Right kidney (tissue), 1 donor: Measurements from ENCODE around the gene HOXB1.
"Not testable (repeated sequence)": the region's sequence is repeated elsewhere in the genome, so short reads cannot be mapped to it uniquely, and the experiment has no call there.

Experiments used
- DNase-seq: peaks from one replicate; pipeline ENCODE4 v3.0.0-alpha.2; 2016

The HOXB1 gene

DNA sequence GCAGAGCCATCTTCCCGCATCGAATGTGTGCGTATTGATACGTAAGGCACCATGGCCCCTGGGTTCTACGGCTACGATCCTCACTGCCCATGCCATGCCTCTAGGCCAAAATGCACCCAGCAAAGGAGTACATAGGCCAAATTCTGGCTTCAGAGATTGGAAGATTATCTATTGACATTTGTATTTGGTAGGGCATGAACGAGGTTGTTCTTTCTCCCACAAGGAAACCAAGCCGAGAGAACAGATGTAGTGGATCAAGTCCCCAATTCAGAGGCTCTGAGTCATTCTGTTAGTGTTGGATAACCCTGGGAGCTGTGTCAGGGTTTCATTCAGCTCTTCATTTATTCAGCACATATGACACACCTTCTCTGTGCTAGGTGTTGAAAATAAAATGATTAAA is 36.5 kb downstream of the HOXB1 start:
- DNase-seq: no peak

DNA sequence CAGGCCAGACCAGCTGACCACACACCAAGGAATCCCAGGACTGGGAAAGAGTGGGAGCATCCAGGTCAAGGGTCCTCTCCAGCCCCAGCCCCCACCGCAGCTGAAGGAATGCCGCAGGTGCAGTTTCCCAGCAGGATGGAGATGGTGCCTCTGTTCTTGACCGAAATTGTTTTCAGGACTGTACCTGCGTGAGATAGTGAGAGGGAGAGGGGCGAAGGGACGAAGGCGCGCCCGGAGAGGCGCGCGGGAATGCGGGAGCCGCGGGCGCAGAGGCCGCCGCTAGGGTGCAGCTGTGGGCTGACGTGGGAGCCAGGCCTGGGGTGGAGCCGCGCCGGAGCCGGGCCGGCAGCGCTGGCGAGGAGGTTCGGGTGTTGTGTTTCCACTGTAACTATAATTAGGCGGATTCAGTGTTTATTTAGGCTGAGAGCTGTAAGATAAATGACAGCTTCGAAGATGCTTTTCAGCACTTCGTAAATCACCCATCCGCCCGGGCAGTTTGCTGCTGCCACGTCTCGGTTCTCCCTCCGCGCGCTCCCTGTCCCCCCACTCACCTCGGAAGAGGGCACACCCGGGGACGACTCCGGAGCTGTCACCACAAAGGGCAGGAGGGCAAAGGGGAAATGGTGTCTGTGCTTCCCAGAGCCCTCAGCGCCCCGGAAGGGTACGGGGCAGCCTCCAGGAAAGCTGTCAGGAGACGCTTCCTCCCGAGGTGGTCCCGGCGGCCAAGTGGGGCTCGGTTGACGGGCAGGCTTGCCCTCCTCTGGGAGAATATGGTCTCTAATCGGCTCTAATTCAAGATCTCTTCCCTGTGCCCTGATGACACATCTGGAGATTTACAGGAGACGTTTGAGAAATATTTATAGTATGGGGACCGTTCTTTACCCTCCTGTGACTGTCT is 38.2 kb downstream of the HOXB1 start:
- DNase-seq: peak; percentile 88

DNA sequence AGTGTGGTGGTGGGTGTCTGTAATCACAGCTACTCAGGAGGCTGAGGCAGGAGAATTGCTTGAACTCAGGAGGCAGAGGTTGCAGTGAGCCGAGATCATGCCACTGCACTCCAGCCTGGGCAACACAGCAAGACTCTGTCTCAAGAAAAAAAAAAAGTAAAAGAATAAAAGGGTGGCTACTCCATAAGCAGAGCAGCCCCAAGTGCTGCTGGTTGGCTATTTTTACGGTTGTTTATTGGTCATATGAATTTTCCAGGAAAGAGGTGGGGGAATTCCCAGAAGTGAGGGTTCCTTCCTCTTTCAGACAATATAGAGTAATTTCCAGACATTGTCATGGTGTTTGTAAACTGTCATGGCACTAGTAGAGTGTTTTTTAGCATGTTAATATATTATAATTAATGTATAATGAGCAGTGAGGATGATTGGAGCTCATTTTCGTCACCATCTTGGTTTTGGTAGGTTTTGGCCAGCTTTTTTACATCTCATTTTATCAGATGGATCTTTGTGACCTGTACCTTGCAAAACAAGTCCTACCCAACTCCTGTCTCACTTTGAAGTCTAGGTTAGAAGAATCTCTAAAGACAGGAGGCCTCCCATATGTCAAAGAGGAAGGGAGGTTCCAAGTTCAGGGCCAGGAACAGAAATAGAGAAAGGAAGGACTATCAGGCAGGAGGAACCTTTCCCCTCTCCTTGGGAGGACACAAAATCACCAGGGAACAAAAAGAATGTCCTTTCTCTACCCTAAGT is 39.1 kb downstream of the HOXB1 start:
- no peak for DNase-seq

DNA sequence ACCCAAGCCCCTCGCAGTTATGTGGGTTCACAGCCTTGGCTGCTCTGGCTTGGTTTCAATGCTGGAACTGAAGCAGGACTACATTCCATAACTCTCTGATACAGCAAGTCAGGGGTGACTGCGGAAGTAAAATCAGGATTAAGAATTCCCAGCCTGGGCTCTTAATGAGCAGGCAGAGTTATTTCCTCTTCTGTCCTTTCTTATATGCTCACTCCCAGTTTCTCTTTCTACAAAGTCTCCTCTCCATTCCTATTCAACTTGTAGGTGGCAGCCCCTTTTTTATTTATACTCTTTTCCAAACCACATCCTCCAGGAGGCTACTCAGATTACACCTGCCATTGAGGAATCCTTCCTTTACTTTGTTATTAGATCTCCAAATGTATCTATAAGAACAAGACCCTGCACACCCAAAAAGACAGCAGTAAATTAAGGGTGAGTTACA is 40.3 kb downstream of the HOXB1 start:
- DNase-seq: peak; percentile 60

DNA sequence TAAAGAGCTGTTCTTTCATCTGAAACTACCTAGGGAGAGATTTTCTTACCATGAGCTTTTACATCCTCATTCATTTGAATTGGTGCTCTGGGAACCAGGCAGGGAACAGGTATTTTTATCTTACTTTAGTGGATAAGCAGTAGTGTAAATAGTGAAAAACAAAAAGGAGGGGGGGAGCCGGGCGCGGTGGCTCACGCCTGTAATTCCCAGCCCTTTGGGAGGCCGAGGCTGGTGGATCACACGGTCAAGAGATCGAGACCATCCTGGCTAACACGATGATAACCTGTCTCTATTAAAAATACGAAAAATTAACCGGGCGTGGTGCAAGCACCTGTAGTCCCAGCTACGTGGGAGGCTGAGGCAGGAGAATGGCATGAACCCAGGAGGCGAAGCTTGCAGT is 41.0 kb downstream of the HOXB1 start:
- DNase-seq: no peak

DNA sequence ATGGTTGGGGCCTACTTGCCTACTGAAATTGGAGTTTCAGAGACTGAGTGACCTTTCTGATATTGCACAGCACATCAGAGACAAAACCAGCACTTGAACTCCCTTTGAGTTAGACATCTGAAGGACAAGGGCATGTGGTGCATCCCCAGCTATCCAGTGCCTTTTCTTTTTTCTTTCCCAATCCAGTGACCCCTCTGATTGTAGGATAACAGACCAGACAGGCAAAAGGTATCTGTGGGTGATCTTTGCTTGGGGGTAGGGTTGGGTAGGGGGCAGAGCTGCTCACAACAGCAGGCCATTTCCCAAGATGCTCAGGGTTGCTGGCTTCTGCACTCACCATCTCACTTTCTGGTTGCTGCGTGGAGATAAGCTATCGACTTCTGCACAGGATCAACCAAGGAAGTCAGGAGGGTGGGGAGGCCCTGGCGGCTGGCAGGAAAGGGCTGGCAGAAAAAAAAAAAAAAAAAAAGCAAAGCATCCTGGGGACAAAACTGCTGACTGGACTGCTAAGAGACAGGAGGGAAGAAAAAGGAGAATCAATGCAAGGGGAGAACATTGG is 42.2 kb downstream of the HOXB1 start:
- DNase-seq: no peak

DNA sequence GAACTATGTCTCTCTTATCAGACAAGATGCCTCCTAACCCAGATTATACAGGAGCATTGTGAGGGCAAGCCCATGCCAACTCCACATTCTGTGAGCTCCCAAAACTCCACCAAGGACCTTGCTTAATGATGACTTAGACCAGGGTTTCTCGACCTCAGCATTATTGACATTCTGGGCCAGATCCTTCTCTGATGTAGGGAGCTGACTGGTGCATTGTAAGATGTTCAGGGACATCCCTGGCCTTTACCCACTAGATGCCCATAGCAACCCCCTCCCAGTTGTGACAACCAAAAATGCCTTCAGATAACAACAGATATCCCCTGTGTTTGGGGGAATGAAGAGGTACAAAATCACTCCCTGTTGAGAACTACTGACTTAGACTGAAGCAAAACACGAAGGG is 43.6 kb downstream of the HOXB1 start:
- DNase-seq: no peak

DNA sequence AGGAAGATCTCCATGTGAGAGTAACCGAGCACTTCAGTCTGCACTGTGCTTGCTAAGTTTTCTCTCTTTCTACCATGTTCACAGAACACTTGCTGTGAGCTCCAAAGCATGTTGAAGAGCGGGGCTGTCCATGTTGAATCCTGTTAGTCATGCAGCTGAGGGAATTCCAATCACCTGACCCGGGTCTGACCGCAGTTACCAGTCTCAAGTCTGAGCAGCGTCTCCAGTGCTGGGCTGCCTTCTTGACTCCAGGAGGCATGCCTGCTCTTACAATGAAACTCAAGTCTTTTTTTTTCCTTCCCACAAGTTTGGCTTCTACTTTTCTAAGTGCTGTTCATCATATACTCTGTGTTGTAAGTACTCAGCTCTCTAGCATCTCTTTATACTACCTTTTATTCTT is 44.3 kb downstream of the HOXB1 start:
- no peak for DNase-seq

DNA sequence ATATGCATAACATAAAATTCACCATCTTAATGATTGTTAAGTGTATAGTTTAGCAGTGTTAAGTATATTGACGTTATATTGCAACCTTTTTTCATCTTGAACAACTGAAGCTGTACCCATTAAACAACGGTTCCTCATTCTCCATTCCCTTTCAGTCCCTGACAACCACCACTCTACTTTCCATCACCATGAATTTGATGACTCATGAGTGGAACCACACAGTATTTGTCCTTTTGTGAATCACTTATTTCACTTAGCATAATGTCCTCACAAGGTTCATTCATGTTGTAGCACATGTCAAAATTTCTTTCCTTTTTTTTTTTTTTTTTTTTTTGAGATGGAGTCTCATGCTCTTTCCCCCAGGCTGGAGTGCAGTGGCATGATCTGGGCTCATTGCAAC is 46.0 kb downstream of the HOXB1 start:
- no peak for DNase-seq

DNA sequence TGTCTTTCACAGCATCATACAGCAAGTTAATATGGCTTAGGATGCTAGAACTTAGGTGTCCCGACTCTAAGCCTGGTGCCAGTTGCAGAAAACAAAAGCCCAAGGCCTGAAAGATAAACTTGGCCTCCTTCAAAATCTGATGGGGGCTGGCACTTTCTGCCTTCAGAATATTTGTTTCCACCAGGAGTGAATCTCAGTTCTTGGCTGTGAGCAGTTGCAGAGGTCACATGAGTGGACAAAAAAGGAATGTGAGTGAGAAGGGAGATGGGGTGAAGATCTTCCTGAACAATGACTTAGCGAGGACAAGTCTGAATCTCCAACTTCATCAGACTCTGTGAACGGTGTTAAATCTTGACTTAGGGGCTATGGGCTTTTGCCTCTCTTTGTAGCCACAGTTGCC is 46.6 kb downstream of the HOXB1 start:
- no peak for DNase-seq

DNA sequence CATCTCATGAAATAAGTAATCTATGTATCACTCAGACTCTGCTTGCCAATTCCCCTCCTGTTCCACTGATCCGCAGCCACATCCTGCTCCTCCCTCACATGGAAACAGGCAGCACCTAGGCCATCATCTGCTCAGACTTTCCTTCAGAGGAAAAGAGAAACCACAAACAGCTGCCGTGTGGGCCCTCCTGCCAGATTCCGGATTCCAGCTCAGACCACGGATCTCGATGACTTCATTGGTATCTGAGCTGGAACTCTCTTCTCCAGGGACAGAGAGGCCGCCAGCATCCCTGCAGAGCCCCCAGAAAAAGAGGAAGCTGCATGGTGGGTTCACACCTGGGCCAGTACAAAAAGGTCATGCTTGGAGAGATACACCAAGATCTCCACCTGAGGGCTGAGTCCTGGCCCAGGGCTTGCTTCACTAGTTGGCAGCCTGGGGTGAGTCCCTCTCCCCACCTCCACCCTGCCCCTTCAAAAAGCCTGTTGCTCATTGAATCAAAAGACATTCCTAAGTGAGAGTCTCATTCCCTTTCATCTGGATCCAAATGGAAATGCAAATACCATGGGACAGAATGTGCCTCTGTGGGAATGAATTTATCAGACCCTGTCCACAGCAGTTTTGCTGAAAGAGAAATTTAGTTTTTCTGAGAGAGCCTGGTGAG is 47.2 kb downstream of the HOXB1 start:
- DNase-seq: peak; percentile 51

DNA sequence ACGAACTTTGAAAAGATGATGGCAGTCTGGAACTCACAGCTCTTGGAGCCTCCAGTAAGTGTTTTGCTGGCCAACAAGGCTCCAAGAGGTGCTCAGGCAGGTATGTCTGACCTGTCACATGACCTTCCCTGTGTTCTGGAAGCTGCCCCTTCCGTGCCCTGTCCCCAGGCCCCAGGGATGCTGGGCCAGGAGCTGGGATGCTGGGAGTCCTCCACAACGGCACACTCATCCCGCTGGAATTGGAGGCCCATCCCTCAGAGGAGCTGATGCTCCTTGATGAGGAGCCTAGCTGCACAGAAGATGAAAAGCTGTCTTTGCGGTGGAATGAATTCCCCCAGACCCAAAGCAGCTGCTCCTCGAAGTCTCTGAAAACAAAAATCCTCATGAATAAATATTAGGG is 47.8 kb downstream of the HOXB1 start:
- no peak for DNase-seq

DNA sequence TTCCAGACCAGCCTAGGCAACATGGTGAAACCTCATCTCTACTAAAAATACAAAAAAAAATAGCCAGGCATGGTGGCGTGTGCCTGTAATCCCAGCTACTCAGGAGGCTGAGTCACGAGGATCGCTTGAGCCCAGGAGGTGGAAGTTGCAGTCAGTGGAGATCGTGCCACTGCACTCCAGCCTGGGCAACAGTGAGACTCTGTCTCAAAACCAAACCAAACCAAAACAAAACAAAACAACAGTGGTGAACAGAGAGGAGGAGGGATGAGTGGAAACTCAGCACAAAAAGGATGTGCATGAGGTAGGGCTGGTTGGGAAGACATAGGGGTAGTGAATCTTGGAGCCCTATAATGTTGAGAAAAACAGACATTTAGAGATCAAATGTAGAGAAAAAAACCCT is 48.5 kb downstream of the HOXB1 start:
- DNase-seq: not testable (repeated sequence)

DNA sequence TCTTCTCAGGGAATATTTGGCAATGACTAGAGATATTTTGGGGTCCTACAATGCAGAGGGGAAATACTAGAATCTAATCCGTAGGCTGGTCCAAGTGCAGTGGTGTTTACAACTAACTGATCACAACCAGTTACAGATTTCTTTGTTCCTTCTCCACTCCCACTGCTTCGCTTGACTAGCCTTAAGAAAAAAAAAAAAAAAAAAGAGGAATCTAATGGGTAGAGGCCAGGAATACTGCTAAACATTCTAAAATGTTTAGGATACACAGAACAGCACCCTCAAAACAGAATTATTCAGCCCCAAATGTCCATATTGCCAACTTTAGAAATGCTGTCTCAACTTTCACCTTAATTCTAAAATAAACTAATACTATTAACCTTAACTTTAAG is 51.8 kb downstream of the HOXB1 start:
- no peak for DNase-seq
